Measurements from ENCODE around the gene SMAP1.

DNA sequence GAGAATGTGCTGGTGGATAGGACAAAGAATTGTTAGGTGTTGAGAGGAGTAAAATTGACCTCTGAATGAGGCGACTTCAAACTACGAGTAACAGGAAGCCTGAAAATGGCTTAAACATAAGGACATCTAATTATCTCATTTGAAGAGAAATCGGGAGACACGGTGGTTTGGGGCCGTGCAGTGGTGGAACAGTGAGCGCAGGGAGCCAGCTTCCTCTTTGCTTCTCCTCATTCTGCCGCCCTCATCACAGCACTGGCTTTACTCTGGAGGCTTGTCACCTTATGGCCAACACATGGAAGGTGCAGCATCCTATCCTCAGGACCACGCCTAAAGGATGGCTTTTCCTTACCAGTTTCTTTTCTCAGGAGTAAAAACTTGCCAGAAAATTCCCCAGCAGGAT, 174.9 kb downstream of the SMAP1 start:
- TF ChIP-seq, protein P1, sequence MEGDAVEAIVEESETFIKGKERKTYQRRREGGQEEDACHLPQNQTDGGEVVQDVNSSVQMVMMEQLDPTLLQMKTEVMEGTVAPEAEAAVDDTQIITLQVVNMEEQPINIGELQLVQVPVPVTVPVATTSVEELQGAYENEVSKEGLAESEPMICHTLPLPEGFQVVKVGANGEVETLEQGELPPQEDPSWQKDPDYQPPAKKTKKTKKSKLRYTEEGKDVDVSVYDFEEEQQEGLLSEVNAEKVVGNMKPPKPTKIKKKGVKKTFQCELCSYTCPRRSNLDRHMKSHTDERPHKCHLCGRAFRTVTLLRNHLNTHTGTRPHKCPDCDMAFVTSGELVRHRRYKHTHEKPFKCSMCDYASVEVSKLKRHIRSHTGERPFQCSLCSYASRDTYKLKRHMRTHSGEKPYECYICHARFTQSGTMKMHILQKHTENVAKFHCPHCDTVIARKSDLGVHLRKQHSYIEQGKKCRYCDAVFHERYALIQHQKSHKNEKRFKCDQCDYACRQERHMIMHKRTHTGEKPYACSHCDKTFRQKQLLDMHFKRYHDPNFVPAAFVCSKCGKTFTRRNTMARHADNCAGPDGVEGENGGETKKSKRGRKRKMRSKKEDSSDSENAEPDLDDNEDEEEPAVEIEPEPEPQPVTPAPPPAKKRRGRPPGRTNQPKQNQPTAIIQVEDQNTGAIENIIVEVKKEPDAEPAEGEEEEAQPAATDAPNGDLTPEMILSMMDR (IDR thresholded peaks at IDR 0.05), result no peak
- no peak for TF ChIP-seq ZFX (IDR thresholded peaks at IDR 0.05; ENCODE audit: borderline replicate concordance)
